A673 (cell line): Measurements from ENCODE around the gene BAG2.

Source experiments
- EZH2 ChIP-seq: fragments of 200-600 bp; sonication (generic); IDR thresholded peaks from 2 replicates; pipeline ENCODE4 v1.6.1; 2017; ENCODE audit warnings: borderline replicate concordance, low read depth, mild to moderate bottlenecking, mixed read lengths, antibody characterized with exemption, low read length; ENCODE audit not compliant: poor library complexity, severe bottlenecking
- TF ChIP-seq, protein P1 (sequence below): fragments of 300-800, 200-600 bp; sonication (generic); conservative IDR thresholded peaks from 2 replicates; pipeline ENCODE4 v1.5.1; 2017; ENCODE audit warnings: low read depth, mild to moderate bottlenecking, antibody characterized with exemption, low read length, moderate library complexity, mixed read lengths

- TF ChIP-seq EZH2, result no peak
- TF ChIP-seq, protein P1, sequence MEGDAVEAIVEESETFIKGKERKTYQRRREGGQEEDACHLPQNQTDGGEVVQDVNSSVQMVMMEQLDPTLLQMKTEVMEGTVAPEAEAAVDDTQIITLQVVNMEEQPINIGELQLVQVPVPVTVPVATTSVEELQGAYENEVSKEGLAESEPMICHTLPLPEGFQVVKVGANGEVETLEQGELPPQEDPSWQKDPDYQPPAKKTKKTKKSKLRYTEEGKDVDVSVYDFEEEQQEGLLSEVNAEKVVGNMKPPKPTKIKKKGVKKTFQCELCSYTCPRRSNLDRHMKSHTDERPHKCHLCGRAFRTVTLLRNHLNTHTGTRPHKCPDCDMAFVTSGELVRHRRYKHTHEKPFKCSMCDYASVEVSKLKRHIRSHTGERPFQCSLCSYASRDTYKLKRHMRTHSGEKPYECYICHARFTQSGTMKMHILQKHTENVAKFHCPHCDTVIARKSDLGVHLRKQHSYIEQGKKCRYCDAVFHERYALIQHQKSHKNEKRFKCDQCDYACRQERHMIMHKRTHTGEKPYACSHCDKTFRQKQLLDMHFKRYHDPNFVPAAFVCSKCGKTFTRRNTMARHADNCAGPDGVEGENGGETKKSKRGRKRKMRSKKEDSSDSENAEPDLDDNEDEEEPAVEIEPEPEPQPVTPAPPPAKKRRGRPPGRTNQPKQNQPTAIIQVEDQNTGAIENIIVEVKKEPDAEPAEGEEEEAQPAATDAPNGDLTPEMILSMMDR, result no peak
Measured at GRCh38 chr6:57173886-57174510, 1.9 kb downstream of the BAG2 start.
